Uterus (tissue), 4 donors: ENCODE results near the gene CLDN9. TPM values are rescaled to one million over a fixed set of nuclear protein-coding genes. Genes with fewer than 3 reads are reported as not detected.

Source experiments
- DNase-seq, 2 donors: peaks; one replicate each; pipeline ENCODE4 v3.0.0-alpha.2; 2019 to 2020
- H3K27ac ChIP-seq, 2 donors: fragments of 200-600 bp; sonication (generic); 1 replicate in 1 of 2; 2 replicates in 1 of 2; pipeline ENCODE4 v1.5.1; 2016 to 2018
- H3K27me3 ChIP-seq, 2 donors: fragments of 200-600 bp; sonication (generic); one replicate each; pipeline ENCODE4 v1.5.1; 2018 to 2019; ENCODE audit warnings: control low read depth in 1 of 2
- H3K36me3 ChIP-seq, 2 donors: fragments of 200-600 bp; sonication (generic); one replicate each; pipeline ENCODE4 v1.5.1; 2019; ENCODE audit warnings: control low read depth in 1 of 2
- H3K4me1 ChIP-seq, 2 donors: fragments of 200-600 bp; sonication (generic); one replicate each; pipeline ENCODE4 v1.5.1; 2018 to 2019; ENCODE audit warnings: control low read depth in 1 of 2
- H3K4me3 ChIP-seq, 2 donors: fragments of 200-600 bp; sonication (generic); 1 replicate in 1 of 2; 2 replicates in 1 of 2; pipeline ENCODE4 v1.5.1; 2018 to 2019; ENCODE audit warnings: mild to moderate bottlenecking in 1 of 2
- H3K9me3 ChIP-seq, 2 donors: fragments of 200-600 bp; sonication (generic); one replicate each; pipeline ENCODE4 v1.5.1; 2019; ENCODE audit warnings: control low read depth in 1 of 2
- CTCF ChIP-seq, 4 experiments: fragments of 200-600 bp in 2 of 4; fragments of 450-650 bp in 2 of 4; sonication (generic) in 2 of 4; IDR thresholded peaks; one replicate each; pipeline ENCODE4 v1.5.1; 2016 to 2019; ENCODE audit warnings: antibody characterized with exemption in 4 of 4, mild to moderate bottlenecking in 2 of 4, moderate library complexity in 1 of 4
- POLR2A ChIP-seq, 2 donors: fragments of 450-650 bp; IDR thresholded peaks; one replicate each; pipeline ENCODE4 v1.6.1; 2016; ENCODE audit warnings: antibody characterized with exemption in 2 of 2, mild to moderate bottlenecking in 1 of 2, moderate library complexity in 1 of 2
- intact Hi-C: fragments of 100-400 bp; cut with DNase I; formaldehyde crosslinking; loops from one replicate; pipeline ENCODE4 v1.15.1; 2023; ENCODE audit warnings: low total_unique reads
- total RNA-seq, 4 donors: library from RNA; depleted of rRNA in 3 of 4; stranded (reverse); fragments of >200 nt in 3 of 4; gene quantifications; one replicate each; pipeline versions ENCODE4 v1.1.0 to v1.2.4, GENCODE V29; 2014 to 2023
- donor health status: DM: yes; HTN: yes; CAD: no.

The CLDN9 gene
- total RNA-seq, 4 donors from 2014 or later: 0.21 to 1.8 TPM; not detected in 2

- Histone ChIP-seq H3K4me3 (no peak overlapping the region), H3K9me3 (no peaks in the 10 kb centered on the region), H3K27me3 (peaks cover 10 to 25% of the 10 kb centered on the region in 2 donors), H3K27ac (no peak overlapping the region), H3K36me3 (no peaks in the 10 kb centered on the region), H3K4me1 (no peaks in the 10 kb centered on the region)
- intact Hi-C loops: no loop called here
- TF ChIP-seq CTCF (IDR thresholded peaks at IDR 0.05): no peak
- no peak for TF ChIP-seq POLR2A (IDR thresholded peaks at IDR 0.05)
- no peak for DNase-seq
Observed at GRCh38 chr16:3013491-3013951, 798 bp downstream of the CLDN9 start.

GRCh38 chr16:3013998-3014690 lies 1.4 kb downstream of the CLDN9 start:
- Histone ChIP-seq H3K4me3 (no peak overlapping the region), H3K4me1 (no peaks in the 10 kb centered on the region), H3K9me3 (no peaks in the 10 kb centered on the region), H3K27ac (no peak overlapping the region), H3K27me3 (peaks cover 9 to 27% of the 10 kb centered on the region in 2 donors), H3K36me3 (no peaks in the 10 kb centered on the region)
- DNase-seq: no peak
- intact Hi-C loops: no loop called here
- TF ChIP-seq CTCF (IDR thresholded peaks at IDR 0.05) (no peak), POLR2A (IDR thresholded peaks at IDR 0.05) (no peak)

- H3K4me3 ChIP-seq: no peak overlapping the region
- H3K27me3 ChIP-seq: peaks cover 9 to 27% of the 10 kb centered on the region in 2 donors
- TF ChIP-seq POLR2A (IDR thresholded peaks at IDR 0.05) (no peak), CTCF (IDR thresholded peaks at IDR 0.05) (no peak)
- intact Hi-C loops: no loop called here
- no peaks in the 10 kb centered on the region for H3K4me1 ChIP-seq
- no peak overlapping the region for H3K27ac ChIP-seq
- no peaks in the 10 kb centered on the region for H3K9me3 ChIP-seq
- no peak for DNase-seq
- no peaks in the 10 kb centered on the region for H3K36me3 ChIP-seq
Observed at GRCh38 chr16:3014971-3015370, 2.2 kb downstream of the CLDN9 start.

- H3K27me3 ChIP-seq: peaks cover 9 to 27% of the 10 kb centered on the region in 2 donors
- DNase-seq: no peak
- intact Hi-C loops: no loop called here
- no peaks in the 10 kb centered on the region for H3K4me1 ChIP-seq
- no peaks in the 10 kb centered on the region for H3K9me3 ChIP-seq
- no peak overlapping the region for H3K4me3 ChIP-seq
- no peak overlapping the region for H3K27ac ChIP-seq
- TF ChIP-seq POLR2A (IDR thresholded peaks at IDR 0.05) (no peak), CTCF (IDR thresholded peaks at IDR 0.05) (no peak)
- H3K36me3 ChIP-seq: no peaks in the 10 kb centered on the region
Observed at GRCh38 chr16:3015865-3016521, 3.3 kb downstream of the CLDN9 start.

GRCh38 chr16:3017344-3017743 lies 4.6 kb downstream of the CLDN9 start:
- Histone ChIP-seq H3K4me3 (no peak overlapping the region), H3K27ac (no peak overlapping the region), H3K36me3 (no peaks in the 10 kb centered on the region), H3K4me1 (peaks cover 0 to 4% of the 10 kb centered on the region in 2 donors), H3K27me3 (peaks cover 9 to 23% of the 10 kb centered on the region in 2 donors), H3K9me3 (no peaks in the 10 kb centered on the region)
- no peak for TF ChIP-seq CTCF (IDR thresholded peaks at IDR 0.05)
- TF ChIP-seq POLR2A (IDR thresholded peaks at IDR 0.05): no peak
- intact Hi-C loops: no loop called here
- DNase-seq: no peak
